Activated T-cell treated with anti-CD3 and anti-CD28 coated beads, Interleukin-2, amount 50 U/mL, for 4 hours (primary cell): ENCODE results near the gene TMSB4X. TPM values are rescaled to one million over a fixed set of nuclear protein-coding genes. Genes with fewer than 3 reads are reported as not detected.
A peak's percentile ranks its signal among the peaks of the same experiment; 100 is the strongest.

Source experiments
- ATAC-seq, 2 donors: fragments of 200-7000 bp; cut with Tn5 transposase; one replicate each; pipeline ENCODE4 v1.10.0; 2021
- DNase-seq: peaks from one replicate; pipeline ENCODE4 v3.0.0-alpha.2; 2020
- H3K27me3 Mint-ChIP-seq: one replicate; pipeline ENCODE4 v1.8.0; 2021; ENCODE audit warnings: low read depth, mixed read lengths
- H3K36me3 Mint-ChIP-seq: one replicate; pipeline ENCODE4 v1.8.0; 2022; ENCODE audit warnings: mixed read lengths; ENCODE audit not compliant: insufficient read depth
- H3K4me1 Mint-ChIP-seq: one replicate; pipeline ENCODE4 v1.8.0; 2021; ENCODE audit warnings: low read depth, mixed read lengths
- H3K4me3 Mint-ChIP-seq: one replicate; pipeline ENCODE4 v1.8.0; 2021; ENCODE audit warnings: mild to moderate bottlenecking, moderate library complexity, mixed read lengths
- H3K9me3 Mint-ChIP-seq: one replicate; pipeline ENCODE4 v1.8.0; 2021; ENCODE audit warnings: mixed read lengths
- total RNA-seq, 3 donors: library from RNA; stranded (reverse); gene quantifications; one replicate each; pipeline ENCODE4 v1.2.1, GENCODE V29; 2021

TMSB4X gene
- total RNA-seq, 3 donors from 2014 or later, result 1,344 to 1,576 (median 1,475) TPM

DNA sequence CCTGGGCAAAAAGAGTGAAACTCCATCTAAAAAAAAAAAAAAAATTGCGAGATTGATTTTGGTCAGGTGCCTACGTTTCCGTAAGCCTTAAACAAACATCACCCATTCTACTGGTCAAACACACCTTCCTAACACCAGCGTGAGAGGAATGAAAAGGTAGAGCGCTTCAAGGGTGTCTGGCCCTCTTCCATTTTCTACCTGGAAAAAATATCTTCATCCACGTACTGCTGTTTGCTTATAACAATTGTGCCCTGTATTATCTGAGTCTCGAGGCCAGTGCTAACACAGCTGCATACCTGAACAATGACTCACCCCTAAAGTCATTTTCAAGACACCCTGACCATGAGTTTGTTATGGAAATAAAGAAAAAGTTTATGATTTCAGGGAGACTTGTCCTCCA, 13.9 kb downstream of the TMSB4X start:
- no peak for DNase-seq
- ATAC-seq, result no peak
- H3K4me1 Mint-ChIP-seq, result peaks cover 53% of the 10 kb centered on the region

DNA sequence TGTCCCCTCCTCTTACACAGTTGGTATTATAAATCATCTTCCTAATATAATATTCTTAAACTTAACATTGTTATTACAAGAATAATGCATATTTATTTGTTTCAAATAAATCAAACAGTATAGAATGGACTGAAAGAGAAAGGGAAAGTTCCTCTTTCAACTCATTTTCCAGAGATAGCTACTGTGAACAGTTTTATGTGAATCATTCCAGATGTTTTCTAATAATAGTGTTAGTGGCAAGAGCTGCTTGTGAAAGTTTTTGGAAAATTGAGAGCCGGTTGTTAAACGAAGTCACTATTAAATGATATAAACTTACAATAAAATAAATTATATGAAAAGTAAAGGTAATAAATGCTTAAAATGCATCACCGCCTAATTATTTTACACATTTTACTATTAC, 14.6 kb downstream of the TMSB4X start:
- ATAC-seq (no peak), DNase-seq (no peak)
- Mint-ChIP-seq H3K9me3 (peaks cover 4% of the 10 kb centered on the region), H3K4me1 (peaks cover 53% of the 10 kb centered on the region), H3K4me3 (no peak overlapping the region), H3K27me3 (no peaks in the 10 kb centered on the region), H3K36me3 (no peaks in the 10 kb centered on the region)

More for the DNA sequence above, 13.9 kb downstream of the TMSB4X start:
- peaks cover 4% of the 10 kb centered on the region for H3K9me3 Mint-ChIP-seq
- H3K36me3 Mint-ChIP-seq, result no peaks in the 10 kb centered on the region
- no peaks in the 10 kb centered on the region for H3K27me3 Mint-ChIP-seq
- no peak overlapping the region for H3K4me3 Mint-ChIP-seq

DNA sequence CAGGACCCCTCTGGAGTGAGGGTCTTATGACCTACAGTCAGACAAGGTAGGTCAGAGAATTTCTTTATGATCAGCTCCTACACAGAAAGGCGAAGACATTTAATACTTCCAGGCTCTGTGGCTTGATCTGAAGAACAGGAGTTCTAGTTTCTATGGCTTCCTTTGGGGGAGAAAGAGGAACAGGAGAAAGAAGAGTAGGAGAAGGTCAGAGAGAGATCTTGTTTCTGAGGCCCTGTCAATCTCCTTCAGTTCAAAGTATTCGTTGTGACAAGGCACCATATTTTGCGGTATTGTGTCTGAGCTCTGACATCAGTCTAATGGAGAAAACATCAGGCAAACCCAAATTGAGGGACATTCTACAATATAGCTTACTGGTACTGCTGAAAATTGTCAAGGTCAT, 16.7 kb downstream of the TMSB4X start:
- DNase-seq (no peak), ATAC-seq (no peak)
- no peak overlapping the region for H3K4me3 Mint-ChIP-seq
- H3K9me3 Mint-ChIP-seq, result no peaks in the 10 kb centered on the region
- H3K36me3 Mint-ChIP-seq, result no peaks in the 10 kb centered on the region
- no peaks in the 10 kb centered on the region for H3K27me3 Mint-ChIP-seq
- peaks cover 43% of the 10 kb centered on the region for H3K4me1 Mint-ChIP-seq

DNA sequence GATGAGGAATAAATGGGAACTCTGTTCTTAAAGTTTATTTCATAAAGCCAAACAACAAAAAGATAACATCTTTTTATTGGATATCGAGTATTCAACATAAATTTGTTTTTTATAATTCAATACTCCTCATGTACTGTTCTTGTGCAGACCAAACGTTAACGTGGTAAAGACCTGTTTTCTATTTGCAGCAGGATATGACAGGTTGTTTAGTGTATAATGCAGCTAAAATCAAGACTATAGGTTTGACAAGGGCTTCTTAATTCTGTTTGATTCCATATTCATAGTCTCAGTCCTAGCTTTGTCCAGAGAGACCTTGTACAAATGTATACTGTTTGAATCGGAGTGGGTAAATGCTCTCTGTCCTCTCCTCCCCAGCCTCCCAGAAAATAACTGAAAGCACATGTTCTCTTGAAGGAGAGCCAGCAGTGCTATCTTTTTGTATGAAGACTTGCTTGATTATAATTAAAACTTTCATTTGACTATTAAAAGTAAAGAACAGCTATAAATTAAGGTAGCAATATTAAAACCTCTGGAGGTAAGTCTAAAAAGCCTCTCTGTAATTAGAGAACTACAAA, 17.7 kb downstream of the TMSB4X start:
- no peaks in the 10 kb centered on the region for H3K27me3 Mint-ChIP-seq
- no peak overlapping the region for H3K4me3 Mint-ChIP-seq
- ATAC-seq (no peak), DNase-seq (no peak)
- no peaks in the 10 kb centered on the region for H3K36me3 Mint-ChIP-seq
- peaks cover 45% of the 10 kb centered on the region for H3K4me1 Mint-ChIP-seq
- no peaks in the 10 kb centered on the region for H3K9me3 Mint-ChIP-seq

DNA sequence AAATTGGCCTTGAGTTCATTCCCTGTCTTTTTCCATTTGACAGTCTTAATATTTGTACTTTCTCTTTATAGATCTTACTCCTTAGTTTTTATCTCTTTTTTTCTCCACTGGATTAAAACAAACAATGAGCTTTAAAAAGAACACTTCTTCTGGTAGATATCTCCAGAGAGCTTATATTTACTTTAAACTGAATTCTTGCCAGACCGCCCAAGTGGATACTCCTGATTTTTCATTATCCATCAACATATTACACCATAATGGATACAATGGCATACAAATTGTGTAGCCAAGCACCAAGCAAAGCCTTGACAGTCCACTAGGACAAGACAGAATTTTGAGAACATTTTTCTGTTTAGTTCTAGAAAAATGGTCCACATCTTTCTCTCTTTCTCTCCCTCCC, 18.9 kb downstream of the TMSB4X start:
- peaks cover 51% of the 10 kb centered on the region for H3K4me1 Mint-ChIP-seq
- no peaks in the 10 kb centered on the region for H3K36me3 Mint-ChIP-seq
- H3K4me3 Mint-ChIP-seq, result no peak overlapping the region
- H3K27me3 Mint-ChIP-seq, result no peaks in the 10 kb centered on the region
- ATAC-seq (no peak), DNase-seq (no peak)
- H3K9me3 Mint-ChIP-seq, result no peaks in the 10 kb centered on the region

DNA sequence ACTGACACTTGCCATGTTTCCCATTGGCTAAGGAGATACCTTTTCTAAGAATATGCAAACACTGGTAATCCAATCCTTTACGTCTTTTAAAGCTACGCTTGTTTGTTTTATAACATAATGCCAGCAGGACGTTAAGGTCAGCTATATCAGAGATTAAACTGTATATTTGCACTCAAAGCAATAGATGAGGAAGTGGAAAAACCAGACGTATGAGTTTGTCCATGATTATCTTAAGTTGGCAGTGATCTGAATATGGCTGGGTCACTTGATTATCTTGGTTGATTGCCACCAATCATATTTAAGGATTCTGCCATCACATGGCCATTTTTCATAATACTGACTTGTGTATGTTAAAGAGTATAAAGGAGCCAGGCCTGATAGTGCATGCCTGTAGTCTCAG, 19.4 kb downstream of the TMSB4X start:
- no peaks in the 10 kb centered on the region for H3K9me3 Mint-ChIP-seq
- H3K4me1 Mint-ChIP-seq, result peaks cover 51% of the 10 kb centered on the region
- no peak overlapping the region for H3K4me3 Mint-ChIP-seq
- H3K36me3 Mint-ChIP-seq, result no peaks in the 10 kb centered on the region
- H3K27me3 Mint-ChIP-seq, result no peaks in the 10 kb centered on the region
- ATAC-seq, result no peak
- DNase-seq, result no peak

DNA sequence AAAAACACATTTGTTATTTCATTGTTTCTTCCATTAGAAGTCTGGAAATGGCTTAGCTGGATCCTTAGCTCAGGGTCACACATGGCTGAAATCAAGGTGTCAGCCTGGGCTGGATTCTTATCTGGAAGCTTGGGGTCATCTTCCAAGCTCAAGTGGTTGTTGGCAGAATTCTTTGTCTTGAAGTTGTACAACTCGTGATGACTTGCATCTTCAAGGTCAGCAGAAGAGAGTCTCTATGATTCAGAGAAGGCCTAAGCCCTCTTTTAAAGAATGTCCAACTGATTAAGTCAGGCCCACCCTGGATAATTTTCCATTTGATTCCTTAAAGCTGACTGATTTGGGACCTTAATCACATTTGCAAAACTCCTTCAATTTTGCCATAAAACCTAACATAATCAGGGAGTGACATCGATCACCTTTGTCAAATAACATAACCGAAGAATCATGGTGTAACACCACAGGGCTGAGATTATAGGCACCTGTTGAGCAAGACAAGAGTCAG, 22.1 kb downstream of the TMSB4X start:
- H3K9me3 Mint-ChIP-seq, result no peaks in the 10 kb centered on the region
- no peak for DNase-seq
- H3K27me3 Mint-ChIP-seq, result no peaks in the 10 kb centered on the region
- ATAC-seq, result no peak
- no peak overlapping the region for H3K4me3 Mint-ChIP-seq
- H3K4me1 Mint-ChIP-seq, result peaks cover 70% of the 10 kb centered on the region
- no peaks in the 10 kb centered on the region for H3K36me3 Mint-ChIP-seq

DNA sequence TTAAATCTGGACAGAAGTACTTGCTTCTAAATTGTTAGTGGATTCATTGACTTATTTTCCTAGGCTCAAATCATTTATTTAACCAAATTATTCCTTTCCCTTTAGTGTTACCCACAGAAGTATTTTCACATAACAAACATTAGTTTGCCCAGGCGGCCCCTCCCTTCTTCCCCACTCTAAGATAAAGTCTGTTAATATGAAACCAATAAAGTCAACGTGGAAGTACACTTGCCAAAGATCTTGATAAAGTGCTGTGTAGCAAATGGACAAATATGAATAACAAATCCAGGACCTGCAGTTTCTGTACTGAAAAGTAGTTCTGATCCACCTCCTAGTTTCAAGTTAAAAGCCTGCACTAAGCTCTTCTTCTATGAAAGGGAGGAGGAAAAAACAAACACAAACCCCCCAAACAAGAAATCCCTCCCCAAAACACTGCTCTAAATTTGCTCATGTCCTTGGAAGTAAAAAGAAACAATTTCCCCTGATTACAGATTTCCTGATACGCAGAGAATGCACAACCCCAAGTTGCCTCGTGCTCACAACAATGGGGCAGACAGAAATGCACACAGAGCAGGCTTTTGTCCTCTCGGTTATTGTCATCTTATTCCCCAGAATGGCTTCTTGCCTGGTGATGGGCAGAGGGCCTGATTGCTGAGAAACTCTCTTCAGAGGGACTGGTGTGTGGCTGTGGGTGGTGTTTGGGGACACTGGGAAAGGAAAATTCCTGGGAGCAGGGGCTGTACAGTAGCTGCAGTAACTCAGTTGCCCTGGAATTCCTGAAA, 23.2 kb downstream of the TMSB4X start:
- no peaks in the 10 kb centered on the region for H3K9me3 Mint-ChIP-seq
- H3K4me1 Mint-ChIP-seq, result peaks cover 71% of the 10 kb centered on the region
- DNase-seq, result no peak
- H3K27me3 Mint-ChIP-seq, result no peaks in the 10 kb centered on the region
- peak overlapping the region; percentile 17 for H3K4me3 Mint-ChIP-seq
- ATAC-seq, result no peak
- H3K36me3 Mint-ChIP-seq, result no peaks in the 10 kb centered on the region

DNA sequence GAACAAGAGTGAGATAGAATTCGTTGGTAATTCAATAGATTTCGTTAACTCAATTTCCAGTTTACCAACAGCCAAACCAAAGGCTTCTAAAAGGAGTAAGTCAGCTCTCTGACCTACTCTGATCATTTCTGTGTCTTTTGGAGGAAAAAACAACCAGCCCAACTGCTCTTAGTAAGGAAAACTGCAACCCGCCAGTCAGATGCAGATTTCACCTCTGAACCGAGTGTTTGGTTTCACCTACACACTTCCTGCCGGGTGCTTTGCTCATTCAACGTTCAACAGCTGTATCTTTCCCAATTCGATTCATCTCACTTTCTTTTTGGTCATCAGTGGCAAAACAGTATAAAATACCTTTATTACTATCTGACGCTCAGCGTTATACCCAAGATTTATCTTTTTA, 24.5 kb downstream of the TMSB4X start:
- Mint-ChIP-seq H3K36me3 (no peaks in the 10 kb centered on the region), H3K4me1 (peaks cover 67% of the 10 kb centered on the region), H3K4me3 (peak overlapping the region; percentile 66), H3K27me3 (no peaks in the 10 kb centered on the region), H3K9me3 (no peaks in the 10 kb centered on the region)
- DNase-seq, result peak; percentile 44
- ATAC-seq, result peak; percentile 74 to 77

DNA sequence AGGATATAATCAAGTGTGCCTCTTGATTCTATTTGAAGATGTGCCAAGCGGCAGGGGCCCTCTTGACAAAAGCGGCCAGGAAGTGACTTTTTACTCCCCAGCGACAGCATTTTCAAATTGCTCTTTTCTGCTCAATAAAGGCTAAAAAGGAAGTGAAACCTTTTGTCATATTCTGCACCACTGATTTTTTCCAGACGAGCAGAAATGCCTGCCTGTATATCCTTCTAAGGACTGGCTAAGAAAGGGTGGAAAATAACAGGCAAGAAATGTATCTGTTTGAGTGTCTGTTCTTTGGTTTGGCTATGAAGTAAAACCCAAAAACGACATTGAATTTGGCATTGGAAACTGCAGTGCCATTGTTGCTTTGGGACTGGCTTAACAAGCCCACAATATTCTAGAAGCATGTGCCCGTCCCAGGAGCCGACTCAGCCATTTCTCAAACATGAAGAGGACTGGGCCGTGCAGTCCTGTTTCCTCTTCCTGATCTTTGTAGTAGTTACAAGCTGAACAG, 25.4 kb downstream of the TMSB4X start:
- ATAC-seq, result peak; percentile 6 to 35
- no peaks in the 10 kb centered on the region for H3K36me3 Mint-ChIP-seq
- DNase-seq, result no peak
- H3K9me3 Mint-ChIP-seq, result no peaks in the 10 kb centered on the region
- peak overlapping the region; percentile 66 for H3K4me3 Mint-ChIP-seq
- no peaks in the 10 kb centered on the region for H3K27me3 Mint-ChIP-seq
- H3K4me1 Mint-ChIP-seq, result peaks cover 73% of the 10 kb centered on the region

DNA sequence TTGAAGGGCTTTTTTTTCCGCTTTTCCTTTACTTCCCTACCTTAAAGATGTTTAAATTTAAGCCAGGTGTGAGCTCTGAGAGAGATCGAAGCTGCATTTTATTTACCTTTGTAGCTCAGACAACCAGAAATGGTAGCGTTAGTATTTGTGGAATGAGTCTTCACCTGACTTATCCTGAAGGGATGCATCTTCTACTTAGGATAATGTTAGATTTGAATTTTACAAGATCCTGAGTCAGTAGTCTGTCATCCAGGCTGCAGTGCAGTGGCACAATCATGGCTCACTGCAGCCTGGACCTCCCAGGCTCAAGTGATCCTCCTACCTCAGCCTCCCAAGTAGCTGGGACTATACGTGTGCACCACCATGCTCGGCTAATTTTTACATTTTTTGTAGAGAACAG, 26.2 kb downstream of the TMSB4X start:
- Mint-ChIP-seq H3K4me1 (peaks cover 75% of the 10 kb centered on the region), H3K9me3 (no peaks in the 10 kb centered on the region), H3K27me3 (no peaks in the 10 kb centered on the region), H3K36me3 (no peaks in the 10 kb centered on the region), H3K4me3 (no peak overlapping the region)
- no peak for ATAC-seq
- no peak for DNase-seq

DNA sequence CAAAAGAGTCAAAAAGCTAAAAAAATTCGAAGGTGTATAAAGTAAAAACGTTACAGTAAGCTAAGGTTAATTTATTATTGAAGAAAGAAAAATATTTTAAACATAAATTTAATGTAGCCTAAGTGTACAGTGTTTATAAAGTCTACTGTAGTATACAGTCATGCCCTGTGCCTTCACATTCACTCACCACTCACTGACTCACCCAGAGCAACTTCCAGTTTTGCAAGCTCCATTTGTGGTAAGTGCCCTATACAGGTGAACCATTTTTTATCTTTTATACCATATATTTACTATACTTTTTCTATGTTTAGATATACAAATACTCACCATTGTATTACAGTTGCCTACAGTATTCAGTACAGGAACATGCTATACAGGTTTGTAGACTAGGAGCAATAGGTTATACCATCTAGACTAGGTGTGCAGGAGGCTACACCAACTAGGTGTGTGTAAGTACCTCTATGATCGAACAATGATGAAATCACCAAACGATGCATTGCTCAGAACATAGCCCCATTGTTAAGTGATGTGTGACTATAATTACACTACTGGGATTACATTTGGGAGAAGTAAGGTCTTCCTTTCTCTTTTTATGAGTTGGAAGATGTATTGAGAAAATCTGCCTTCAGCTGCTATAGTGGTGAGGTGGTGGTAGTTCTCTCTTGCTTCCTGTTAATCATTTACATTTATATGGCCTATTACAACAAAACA, 27.2 kb downstream of the TMSB4X start:
- H3K27me3 Mint-ChIP-seq, result no peaks in the 10 kb centered on the region
- H3K36me3 Mint-ChIP-seq, result no peaks in the 10 kb centered on the region
- DNase-seq (no peak), ATAC-seq (peak; percentile 53 to 65)
- peaks cover 75% of the 10 kb centered on the region for H3K4me1 Mint-ChIP-seq
- H3K4me3 Mint-ChIP-seq, result no peak overlapping the region
- no peaks in the 10 kb centered on the region for H3K9me3 Mint-ChIP-seq

DNA sequence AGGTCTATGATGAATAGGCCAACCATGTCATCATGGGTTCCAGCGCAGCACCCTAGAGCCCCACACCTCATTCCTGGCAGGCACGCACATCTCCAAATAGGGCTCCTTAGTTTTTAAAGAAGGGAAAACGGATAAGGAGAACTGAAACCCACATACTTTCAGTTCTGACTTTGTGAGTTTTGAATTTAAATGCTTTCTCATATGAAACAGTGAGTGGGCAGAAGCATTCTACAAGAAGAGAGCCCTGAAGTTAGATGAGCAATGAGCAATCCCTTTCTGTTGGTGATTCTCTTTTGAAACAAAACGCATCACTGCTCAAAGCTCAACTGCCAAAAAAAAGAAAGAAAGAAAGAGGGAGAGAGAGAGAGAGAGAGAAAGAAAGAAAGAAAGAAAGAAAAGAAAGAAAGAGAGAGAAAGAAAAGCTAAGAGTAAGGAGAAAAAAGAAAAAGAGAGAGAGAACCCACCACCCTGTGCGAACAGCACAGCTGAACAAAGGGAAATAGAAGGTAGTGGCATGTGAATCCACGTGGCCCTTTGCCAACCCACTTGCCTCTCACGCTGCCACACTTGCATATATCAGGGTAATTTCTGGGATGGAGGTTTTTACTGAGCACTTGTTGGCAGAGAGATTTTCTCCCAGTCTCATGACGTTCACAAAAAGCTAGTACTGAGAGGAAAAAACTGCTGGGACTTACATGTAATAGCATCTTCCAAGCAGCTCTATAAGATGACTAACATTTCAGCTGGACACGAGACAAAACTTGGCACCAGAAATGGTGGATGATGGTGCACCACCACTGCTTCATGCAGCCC, 31.0 kb downstream of the TMSB4X start:
- Mint-ChIP-seq H3K4me1 (peaks cover 68% of the 10 kb centered on the region), H3K27me3 (no peaks in the 10 kb centered on the region), H3K9me3 (no peaks in the 10 kb centered on the region), H3K4me3 (peak overlapping the region; percentile 82), H3K36me3 (no peaks in the 10 kb centered on the region)
- DNase-seq (no peak), ATAC-seq (peak; percentile 65 to 66)
